ENCODE data around the gene SEC11A. TPM values are rescaled to one million over a fixed set of nuclear protein-coding genes. Genes with fewer than 3 reads are reported as not detected.

SEC11A gene
- total and polyA plus RNA-seq, 2 donors (not counting 1 experiment from before 2014, with no cell fraction given), result 23.1 to 78.0 TPM

DNA sequence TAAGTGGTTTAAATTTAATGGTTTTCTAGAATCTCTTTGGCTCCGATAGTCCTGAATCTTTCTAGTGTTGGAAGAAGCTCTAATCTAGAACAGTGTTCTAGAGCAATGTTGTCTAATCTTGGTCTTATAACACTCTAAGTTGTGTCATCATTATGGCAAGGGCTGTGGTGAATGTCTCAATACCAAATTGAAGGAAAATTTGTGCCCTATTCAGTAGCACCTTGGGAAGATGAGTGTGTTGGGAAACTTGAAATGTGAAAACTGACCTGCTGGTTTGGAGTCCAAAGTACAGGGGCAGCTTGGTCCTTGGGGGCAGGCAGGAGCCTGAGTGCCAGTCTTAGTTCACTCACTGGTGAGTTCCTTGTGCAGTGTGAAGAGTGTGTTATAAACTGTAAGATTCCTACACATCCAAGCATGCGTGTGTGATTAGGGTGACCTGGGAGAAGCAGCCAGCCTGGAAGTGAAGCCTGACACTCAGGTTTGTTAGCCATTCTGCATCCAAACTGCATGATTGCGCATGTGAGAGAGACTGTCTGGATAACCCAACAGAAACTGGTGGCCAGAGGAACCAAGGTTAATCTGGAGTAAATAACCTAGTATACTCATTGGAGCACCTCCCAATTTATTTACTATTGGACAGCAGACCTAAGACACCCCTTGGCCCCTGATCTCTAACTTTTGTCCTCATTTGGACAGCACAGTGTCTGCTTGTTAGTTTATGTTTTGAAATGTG, 47.1 kb upstream of the SEC11A start:
- ATAC-seq (ENCODE audit: low read depth), result no peak
- Histone ChIP-seq H3K9me3 (ENCODE audit: control extremely low read depth in 1 of 3, control insufficient read depth in 2 of 3, insufficient read depth in 1 of 3, low read length in 2 of 3) (no peaks in the 10 kb centered on the region), H3K27ac (ENCODE audit: low read length in 2 of 2) (peak overlapping the region in 1 of 2 donors; percentile 75), H2AFZ (ENCODE audit: insufficient read depth, low read depth, low read length, poor library complexity, severe bottlenecking) (no peak overlapping the region), H3K4me1 (ENCODE audit: control insufficient read depth in 2 of 2, insufficient read depth in 2 of 2, low read length in 2 of 2) (peaks cover 52 to 54% of the 10 kb centered on the region in 2 donors), H3K79me2 (ENCODE audit: control insufficient read depth, insufficient read depth, low read length) (peaks cover 100% of the 10 kb centered on the region), H4K20me1 (ENCODE audit: control insufficient read depth, insufficient read depth, low read length, poor library complexity, severe bottlenecking) (peaks cover 92% of the 10 kb centered on the region), H3K9ac (ENCODE audit: low read length) (no peak overlapping the region), H3K36me3 (replicated peaks in 1 of 2; ENCODE audit: control extremely low read depth in 1 of 2, control insufficient read depth in 1 of 2, extremely low read depth in 1 of 2, insufficient read depth in 2 of 2, low read length in 1 of 2) (peaks cover 0 to 26% of the 10 kb centered on the region in 2 experiments), H3K27me3 (replicated peaks in 1 of 4; ENCODE audit: control extremely low read depth in 1 of 4, control insufficient read depth in 3 of 4, insufficient read depth in 4 of 4, low read length in 3 of 4) (no peaks in the 10 kb centered on the region), H3K4me2 (replicated peaks; ENCODE audit: low read depth, low read length, poor library complexity, severe bottlenecking) (no peak overlapping the region), H3K4me3 (ENCODE audit: control extremely low read depth in 1 of 5, extremely low read depth in 1 of 5, insufficient read depth in 1 of 5, low read depth in 2 of 5, low read length in 4 of 5) (no peak overlapping the region)
- POLR2A ChIA-PET, result no interaction called here
- intact Hi-C loops (cut with micrococcal nuclease), result no loop called here
- no peak for DNase-seq
- Mint-ChIP-seq H3K27ac (no peak overlapping the region), H3K4me1 (peaks cover 21% of the 10 kb centered on the region), H3K27me3 (no peaks in the 10 kb centered on the region), H3K9me3 (ENCODE audit: insufficient read depth) (no peaks in the 10 kb centered on the region), H3K4me3 (no peak overlapping the region)
- CTCF ChIA-PET, result interaction anchor here (0.9 kb wide), 1 partner anchor 107 kb away, joined by 3 read pairs; no protein-coding TSS in a partner anchor
- TF ChIP-seq EZH2 (IDR thresholded peaks at IDR 0.05; ENCODE audit: borderline replicate concordance, insufficient read depth, low read depth, low read length, poor library complexity, severe bottlenecking), result no peak
- TF ChIP-seq, protein P1, sequence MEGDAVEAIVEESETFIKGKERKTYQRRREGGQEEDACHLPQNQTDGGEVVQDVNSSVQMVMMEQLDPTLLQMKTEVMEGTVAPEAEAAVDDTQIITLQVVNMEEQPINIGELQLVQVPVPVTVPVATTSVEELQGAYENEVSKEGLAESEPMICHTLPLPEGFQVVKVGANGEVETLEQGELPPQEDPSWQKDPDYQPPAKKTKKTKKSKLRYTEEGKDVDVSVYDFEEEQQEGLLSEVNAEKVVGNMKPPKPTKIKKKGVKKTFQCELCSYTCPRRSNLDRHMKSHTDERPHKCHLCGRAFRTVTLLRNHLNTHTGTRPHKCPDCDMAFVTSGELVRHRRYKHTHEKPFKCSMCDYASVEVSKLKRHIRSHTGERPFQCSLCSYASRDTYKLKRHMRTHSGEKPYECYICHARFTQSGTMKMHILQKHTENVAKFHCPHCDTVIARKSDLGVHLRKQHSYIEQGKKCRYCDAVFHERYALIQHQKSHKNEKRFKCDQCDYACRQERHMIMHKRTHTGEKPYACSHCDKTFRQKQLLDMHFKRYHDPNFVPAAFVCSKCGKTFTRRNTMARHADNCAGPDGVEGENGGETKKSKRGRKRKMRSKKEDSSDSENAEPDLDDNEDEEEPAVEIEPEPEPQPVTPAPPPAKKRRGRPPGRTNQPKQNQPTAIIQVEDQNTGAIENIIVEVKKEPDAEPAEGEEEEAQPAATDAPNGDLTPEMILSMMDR (IDR thresholded peaks at IDR 0.05), result no peak
- WGBS (ENCODE audit: insufficient coverage), result 100% methylated on average over 1 of the region's 3 CpGs

DNA sequence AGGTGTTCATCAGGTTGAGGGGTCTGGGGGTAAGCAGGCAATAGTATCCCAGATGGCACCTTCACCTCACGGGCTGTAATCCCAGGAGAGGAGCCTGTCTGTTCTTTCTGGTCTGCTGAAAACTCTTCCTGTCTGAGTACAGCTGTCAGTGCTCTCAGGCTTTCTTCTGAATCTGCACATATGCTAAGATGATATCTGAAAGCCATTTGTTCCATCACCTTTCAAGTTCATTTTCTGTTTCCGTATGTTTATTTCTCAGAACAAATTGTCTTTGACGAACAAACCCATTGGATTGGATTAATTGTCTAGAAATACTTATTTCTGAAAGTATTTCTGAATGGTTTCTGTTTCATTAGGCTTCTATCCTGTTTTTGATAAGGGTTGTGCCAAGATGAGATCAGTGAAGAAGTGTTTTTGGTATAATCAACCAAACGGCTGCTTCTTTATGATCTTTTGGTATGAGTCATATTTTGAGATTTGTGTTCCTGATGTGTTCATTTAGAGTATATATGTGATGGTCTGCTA, 45.7 kb upstream of the SEC11A start:
- H3K9me3 Mint-ChIP-seq (ENCODE audit: insufficient read depth), result no peaks in the 10 kb centered on the region
- ChIA-PET POLR2A (no interaction called here), CTCF (no interaction called here)
- TF ChIP-seq EZH2 (IDR thresholded peaks at IDR 0.05; ENCODE audit: borderline replicate concordance, insufficient read depth, low read depth, low read length, poor library complexity, severe bottlenecking), result no peak
- TF ChIP-seq, protein P1 (IDR thresholded peaks at IDR 0.05), result no peak
- peaks cover 100% of the 10 kb centered on the region for H3K79me2 ChIP-seq (ENCODE audit: control insufficient read depth, insufficient read depth, low read length)
- peaks cover 52 to 54% of the 10 kb centered on the region in 2 donors for H3K4me1 ChIP-seq (ENCODE audit: control insufficient read depth in 2 of 2, insufficient read depth in 2 of 2, low read length in 2 of 2)
- H3K9me3 ChIP-seq (ENCODE audit: control extremely low read depth in 1 of 3, control insufficient read depth in 2 of 3, insufficient read depth in 1 of 3, low read length in 2 of 3), result no peaks in the 10 kb centered on the region
- H3K4me2 ChIP-seq (replicated peaks; ENCODE audit: low read depth, low read length, poor library complexity, severe bottlenecking), result peak overlapping the region; percentile 42
- peak; percentile 45 for ATAC-seq (ENCODE audit: low read depth)
- H3K9ac ChIP-seq (ENCODE audit: low read length), result peak overlapping the region; percentile 45
- H3K4me3 ChIP-seq (ENCODE audit: control extremely low read depth in 1 of 5, extremely low read depth in 1 of 5, insufficient read depth in 1 of 5, low read depth in 2 of 5, low read length in 4 of 5), result no peak overlapping the region
- no peaks in the 10 kb centered on the region for H3K27me3 ChIP-seq (replicated peaks in 1 of 4; ENCODE audit: control extremely low read depth in 1 of 4, control insufficient read depth in 3 of 4, insufficient read depth in 4 of 4, low read length in 3 of 4)
- no peak overlapping the region for H2AFZ ChIP-seq (ENCODE audit: insufficient read depth, low read depth, low read length, poor library complexity, severe bottlenecking)
- H3K27ac Mint-ChIP-seq, result no peak overlapping the region
- H3K36me3 ChIP-seq (replicated peaks in 1 of 2; ENCODE audit: control extremely low read depth in 1 of 2, control insufficient read depth in 1 of 2, extremely low read depth in 1 of 2, insufficient read depth in 2 of 2, low read length in 1 of 2), result peaks cover 0 to 16% of the 10 kb centered on the region in 2 experiments
- peak; percentile 40 for DNase-seq
- H3K4me1 Mint-ChIP-seq, result peaks cover 22% of the 10 kb centered on the region
- intact Hi-C loops (cut with micrococcal nuclease), result no loop called here
- H3K27me3 Mint-ChIP-seq, result no peaks in the 10 kb centered on the region
- H3K4me3 Mint-ChIP-seq, result no peak overlapping the region
- WGBS (ENCODE audit: insufficient coverage), result 0% methylated on average over 2 of the region's 4 CpGs
- H4K20me1 ChIP-seq (ENCODE audit: control insufficient read depth, insufficient read depth, low read length, poor library complexity, severe bottlenecking), result peaks cover 99% of the 10 kb centered on the region
- peak overlapping the region in 1 of 2 donors; percentile 75 for H3K27ac ChIP-seq (ENCODE audit: low read length in 2 of 2)
